Measurements from ENCODE around the gene STAG3.
A peak's percentile ranks its signal among the peaks of the same experiment; 100 is the strongest.

Gene STAG3

DNA sequence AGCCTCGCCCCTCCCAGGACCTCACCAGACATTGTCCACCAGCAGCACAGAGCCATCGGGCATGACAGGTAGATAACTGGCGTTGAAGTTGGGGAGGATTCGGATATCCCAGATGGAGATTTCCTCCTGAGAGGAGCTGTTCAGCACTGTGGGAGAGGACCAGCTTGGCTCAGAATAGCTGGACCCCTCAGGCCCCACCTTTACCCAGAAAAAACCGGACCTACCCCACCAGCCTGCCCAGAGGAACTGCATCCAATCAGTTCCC lies 20.7 kb upstream of the STAG3 start:
- peaks cover 4% of the 10 kb centered on the region for H3K4me1 ChIP-seq (ENCODE audit: control insufficient read depth, low read depth, low read length)
- no peak overlapping the region for H3K27ac ChIP-seq (ENCODE audit: low read length)
- H3K4me3 ChIP-seq (ENCODE audit: low read length) = peak overlapping the region; percentile 82
- no peak overlapping the region for H3K9ac ChIP-seq (ENCODE audit: low read length)
- H3K27me3 ChIP-seq (ENCODE audit: control insufficient read depth, insufficient read depth, low read length) = no peaks in the 10 kb centered on the region
- H3K36me3 ChIP-seq (ENCODE audit: control insufficient read depth, low read depth, low read length) = peaks cover 24% of the 10 kb centered on the region
- no peaks in the 10 kb centered on the region for H3K9me3 ChIP-seq (ENCODE audit: control insufficient read depth, low read depth, low read length)

DNA sequence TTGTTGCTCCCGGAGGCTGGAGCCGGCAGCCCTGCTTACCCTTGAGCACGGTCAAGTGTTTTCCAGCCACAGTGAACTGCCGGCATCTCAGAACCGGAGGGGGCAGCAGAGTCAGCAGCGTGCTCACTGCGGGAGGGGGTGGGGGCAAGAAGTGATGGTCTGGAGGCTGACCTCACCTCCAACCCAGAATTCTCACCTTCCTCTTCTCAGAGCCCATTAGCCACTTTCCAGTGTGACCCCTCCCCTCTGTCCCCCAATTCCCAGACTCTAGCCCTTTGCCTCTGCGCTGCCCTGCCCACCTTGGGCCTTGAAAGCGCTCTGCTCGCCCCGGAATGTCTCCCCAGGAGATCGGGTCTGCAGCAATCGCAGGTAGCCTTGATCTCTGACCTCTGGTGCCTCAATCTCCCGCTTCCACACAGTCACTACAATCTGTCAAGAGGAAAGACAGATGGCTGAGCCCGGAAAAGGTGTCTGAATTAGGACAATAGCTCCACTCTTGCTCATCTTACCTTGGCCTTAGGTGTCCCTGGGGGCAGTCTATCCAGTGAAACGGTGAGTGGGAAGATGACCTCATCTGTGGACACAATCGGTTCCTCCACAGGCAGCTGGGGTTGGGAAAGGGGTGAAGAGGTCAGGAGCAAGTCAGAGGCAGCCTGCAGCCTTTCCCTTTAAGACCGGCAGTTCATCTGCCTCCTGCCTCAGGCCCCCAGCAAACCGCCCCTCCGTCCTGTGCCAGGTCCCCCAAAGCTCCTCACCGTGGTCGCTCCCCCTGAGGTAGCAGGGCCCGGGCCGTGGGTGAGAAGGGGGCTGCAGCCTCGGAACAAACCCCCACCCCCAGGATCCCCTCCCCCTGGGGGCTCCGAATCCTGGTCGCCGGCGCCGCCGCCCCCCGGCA lies 20.1 kb upstream of the STAG3 start:
- Histone ChIP-seq H3K27ac (ENCODE audit: low read length) (no peak overlapping the region), H3K4me3 (ENCODE audit: low read length) (peak overlapping the region; percentile 82), H3K27me3 (ENCODE audit: control insufficient read depth, insufficient read depth, low read length) (no peaks in the 10 kb centered on the region), H3K9ac (ENCODE audit: low read length) (peak overlapping the region; percentile 69), H3K9me3 (ENCODE audit: control insufficient read depth, low read depth, low read length) (no peaks in the 10 kb centered on the region), H3K4me1 (ENCODE audit: control insufficient read depth, low read depth, low read length) (peaks cover 4% of the 10 kb centered on the region), H3K36me3 (ENCODE audit: control insufficient read depth, low read depth, low read length) (peaks cover 24% of the 10 kb centered on the region)

DNA sequence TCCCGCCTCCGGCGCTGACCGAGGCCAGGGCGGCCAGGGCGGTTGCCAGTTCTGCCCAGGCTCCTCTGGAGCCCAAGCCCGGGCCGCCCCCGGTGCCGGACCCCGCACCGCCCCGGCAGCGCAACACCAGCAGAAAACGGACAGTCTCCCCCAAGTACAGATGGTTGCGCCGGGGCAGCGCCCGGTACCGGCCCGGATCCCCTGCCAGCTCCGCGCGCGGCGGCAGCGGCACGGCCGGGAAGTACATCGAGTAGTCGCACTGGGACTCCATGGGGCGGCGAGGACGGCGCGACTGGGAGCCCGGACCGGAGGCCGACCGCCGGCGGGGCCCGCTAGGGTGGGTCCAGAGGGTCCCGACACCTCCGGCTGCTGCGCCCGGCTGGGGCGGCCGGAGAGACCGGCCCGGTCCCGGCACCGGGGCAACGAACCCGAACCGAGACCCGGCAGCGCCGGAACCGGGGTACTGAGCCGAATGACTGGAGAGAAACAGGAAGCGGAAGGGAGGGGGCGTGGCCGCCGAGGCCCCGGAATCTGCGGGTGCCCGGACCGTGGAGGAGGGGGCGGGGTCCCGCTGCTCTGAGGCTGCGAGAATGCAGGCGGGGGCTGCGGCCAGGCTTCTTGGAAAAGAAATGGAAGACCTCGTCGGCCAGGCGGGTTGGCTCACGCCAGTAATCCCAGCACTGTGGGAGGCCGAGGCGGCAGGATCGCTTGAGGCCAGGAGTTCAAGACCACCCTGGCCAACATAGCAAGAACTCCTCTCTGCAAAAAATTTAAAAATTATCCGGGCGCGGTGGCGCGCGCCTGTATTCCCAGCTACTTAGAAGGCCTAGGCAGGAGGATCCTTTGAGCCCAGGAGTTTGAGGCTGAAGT lies 19.3 kb upstream of the STAG3 start, which contains the start of gene TRAPPC14:
TRAPPC14 (minus strand) TSS at position 495 of the 870 bp plus-strand sequence; CDS start at position 271, 224 bp downstream.
- no peaks in the 10 kb centered on the region for H3K9me3 ChIP-seq (ENCODE audit: control insufficient read depth, low read depth, low read length)
- H3K27ac ChIP-seq (ENCODE audit: low read length) = no peak within 1 kb of the TSS
- H3K36me3 ChIP-seq (ENCODE audit: control insufficient read depth, low read depth, low read length) = peaks cover 24% of the 10 kb centered on the region
- H3K4me3 ChIP-seq (ENCODE audit: low read length) = peak within 1 kb of the TSS; percentile 82
- H3K27me3 ChIP-seq (ENCODE audit: control insufficient read depth, insufficient read depth, low read length) = no peaks in the 10 kb centered on the region
- H3K4me1 ChIP-seq (ENCODE audit: control insufficient read depth, low read depth, low read length) = peaks cover 4% of the 10 kb centered on the region
- H3K9ac ChIP-seq (ENCODE audit: low read length) = peak within 1 kb of the TSS; percentile 69

DNA sequence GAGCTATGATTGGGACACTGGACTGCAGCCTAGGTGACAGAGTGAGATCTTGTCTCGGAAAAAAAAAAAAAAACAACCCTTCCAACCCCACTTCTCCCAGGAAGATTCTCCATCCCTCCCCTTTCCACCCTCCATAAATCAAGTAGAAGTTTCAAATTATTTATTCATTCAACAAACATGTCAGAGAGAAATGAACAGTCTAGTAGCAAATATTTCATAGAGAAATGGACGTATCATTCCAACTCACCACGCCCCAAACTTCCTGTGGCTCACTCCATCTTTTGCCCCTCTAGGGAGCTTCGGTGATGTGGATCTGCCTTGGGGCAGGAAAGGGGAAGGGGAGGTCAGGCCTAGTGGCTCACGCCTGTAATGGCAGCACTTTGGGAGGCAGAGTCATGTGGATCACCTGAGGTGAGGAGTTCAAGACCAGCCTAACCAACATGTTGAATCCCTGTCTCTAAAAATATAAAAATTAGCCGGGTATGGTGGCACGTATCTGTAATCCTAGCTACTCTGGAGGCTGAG lies 18.6 kb upstream of the STAG3 start:
- peaks cover 4% of the 10 kb centered on the region for H3K4me1 ChIP-seq (ENCODE audit: control insufficient read depth, low read depth, low read length)
- H3K27me3 ChIP-seq (ENCODE audit: control insufficient read depth, insufficient read depth, low read length) = no peaks in the 10 kb centered on the region
- H3K4me3 ChIP-seq (ENCODE audit: low read length) = peak overlapping the region; percentile 82
- peak overlapping the region; percentile 69 for H3K9ac ChIP-seq (ENCODE audit: low read length)
- peaks cover 17% of the 10 kb centered on the region for H3K36me3 ChIP-seq (ENCODE audit: control insufficient read depth, low read depth, low read length)
- no peak overlapping the region for H3K27ac ChIP-seq (ENCODE audit: low read length)
- H3K9me3 ChIP-seq (ENCODE audit: control insufficient read depth, low read depth, low read length) = no peaks in the 10 kb centered on the region

DNA sequence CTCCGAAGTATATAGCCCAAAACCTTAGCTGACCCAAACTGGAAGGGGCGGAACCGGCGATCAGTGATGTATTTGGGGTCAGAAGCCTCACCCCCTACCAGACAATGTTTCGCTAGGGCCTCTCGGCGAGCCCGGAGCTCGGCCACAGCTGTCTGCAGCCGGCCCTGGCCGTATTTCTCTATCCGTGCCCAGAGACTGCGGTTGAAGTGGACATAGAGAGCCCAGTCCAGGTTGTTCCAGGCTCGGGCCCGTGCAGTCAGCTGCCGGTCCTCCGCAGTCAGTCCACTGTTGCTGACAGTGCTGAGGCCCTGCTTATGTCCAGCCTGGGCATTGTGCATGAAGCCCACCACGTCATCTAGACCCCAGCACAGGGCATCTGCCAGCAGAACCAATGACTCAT lies 17.7 kb upstream of the STAG3 start:
- H3K27ac ChIP-seq (ENCODE audit: low read length) = no peak overlapping the region
- H3K9ac ChIP-seq (ENCODE audit: low read length) = no peak overlapping the region
- no peaks in the 10 kb centered on the region for H3K27me3 ChIP-seq (ENCODE audit: control insufficient read depth, insufficient read depth, low read length)
- H3K9me3 ChIP-seq (ENCODE audit: control insufficient read depth, low read depth, low read length) = no peaks in the 10 kb centered on the region
- no peak overlapping the region for H3K4me3 ChIP-seq (ENCODE audit: low read length)
- H3K36me3 ChIP-seq (ENCODE audit: control insufficient read depth, low read depth, low read length) = peaks cover 14% of the 10 kb centered on the region
- peaks cover 4% of the 10 kb centered on the region for H3K4me1 ChIP-seq (ENCODE audit: control insufficient read depth, low read depth, low read length)

DNA sequence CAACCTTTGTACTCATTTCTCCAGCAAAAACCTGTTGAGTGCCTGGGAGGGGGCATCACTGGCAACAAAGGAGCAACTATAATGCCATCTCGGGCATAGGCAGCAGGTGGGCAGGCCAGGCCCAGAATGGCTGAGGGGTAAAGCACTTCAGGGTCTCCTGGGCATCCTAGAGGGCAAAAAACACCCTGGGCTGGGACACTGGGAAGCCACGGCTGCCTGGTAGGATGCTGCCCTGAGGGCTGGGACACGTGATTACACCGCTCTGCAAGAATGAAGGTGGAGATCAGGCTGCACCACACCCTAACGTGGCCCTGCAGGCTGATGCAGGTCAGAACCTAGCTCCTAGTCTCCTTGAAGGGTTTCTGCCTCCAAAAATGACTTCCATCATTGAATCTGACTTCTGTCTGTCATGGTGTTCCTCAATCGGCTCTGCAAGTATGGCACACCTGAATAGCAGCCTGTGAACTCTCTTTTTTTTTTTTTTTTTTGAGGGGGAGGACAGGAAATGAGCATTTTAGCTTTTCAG lies 14.6 kb upstream of the STAG3 start:
- Histone ChIP-seq H3K27me3 (ENCODE audit: control insufficient read depth, insufficient read depth, low read length) (peaks cover 17% of the 10 kb centered on the region), H3K36me3 (ENCODE audit: control insufficient read depth, low read depth, low read length) (no peaks in the 10 kb centered on the region), H3K9me3 (ENCODE audit: control insufficient read depth, low read depth, low read length) (no peaks in the 10 kb centered on the region), H3K9ac (ENCODE audit: low read length) (no peak overlapping the region), H3K27ac (ENCODE audit: low read length) (no peak overlapping the region), H3K4me3 (ENCODE audit: low read length) (no peak overlapping the region), H3K4me1 (ENCODE audit: control insufficient read depth, low read depth, low read length) (peaks cover 9% of the 10 kb centered on the region)

DNA sequence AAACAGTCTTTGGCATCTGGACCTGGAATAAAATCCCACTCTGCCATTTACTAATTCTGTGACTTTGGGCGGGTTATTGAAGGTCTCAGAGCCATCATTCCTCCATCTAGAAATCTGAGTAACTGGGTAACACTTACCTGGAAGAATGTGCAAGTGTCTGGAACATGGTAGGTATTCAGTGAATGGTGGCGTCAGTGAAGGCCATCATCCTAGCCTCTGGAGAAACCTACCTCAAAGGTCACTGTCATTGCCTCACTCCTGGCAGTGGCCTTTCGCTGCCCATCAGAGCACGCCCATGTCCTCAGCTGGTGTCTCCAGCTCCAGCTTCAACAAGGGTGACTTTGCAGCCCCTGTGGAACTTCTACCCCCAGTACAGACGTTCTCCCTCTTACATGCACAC lies 13.8 kb upstream of the STAG3 start:
- Histone ChIP-seq H3K4me1 (ENCODE audit: control insufficient read depth, low read depth, low read length) (peaks cover 11% of the 10 kb centered on the region), H3K27me3 (ENCODE audit: control insufficient read depth, insufficient read depth, low read length) (peaks cover 19% of the 10 kb centered on the region), H3K9ac (ENCODE audit: low read length) (no peak overlapping the region), H3K36me3 (ENCODE audit: control insufficient read depth, low read depth, low read length) (no peaks in the 10 kb centered on the region), H3K4me3 (ENCODE audit: low read length) (no peak overlapping the region), H3K9me3 (ENCODE audit: control insufficient read depth, low read depth, low read length) (no peaks in the 10 kb centered on the region), H3K27ac (ENCODE audit: low read length) (no peak overlapping the region)

DNA sequence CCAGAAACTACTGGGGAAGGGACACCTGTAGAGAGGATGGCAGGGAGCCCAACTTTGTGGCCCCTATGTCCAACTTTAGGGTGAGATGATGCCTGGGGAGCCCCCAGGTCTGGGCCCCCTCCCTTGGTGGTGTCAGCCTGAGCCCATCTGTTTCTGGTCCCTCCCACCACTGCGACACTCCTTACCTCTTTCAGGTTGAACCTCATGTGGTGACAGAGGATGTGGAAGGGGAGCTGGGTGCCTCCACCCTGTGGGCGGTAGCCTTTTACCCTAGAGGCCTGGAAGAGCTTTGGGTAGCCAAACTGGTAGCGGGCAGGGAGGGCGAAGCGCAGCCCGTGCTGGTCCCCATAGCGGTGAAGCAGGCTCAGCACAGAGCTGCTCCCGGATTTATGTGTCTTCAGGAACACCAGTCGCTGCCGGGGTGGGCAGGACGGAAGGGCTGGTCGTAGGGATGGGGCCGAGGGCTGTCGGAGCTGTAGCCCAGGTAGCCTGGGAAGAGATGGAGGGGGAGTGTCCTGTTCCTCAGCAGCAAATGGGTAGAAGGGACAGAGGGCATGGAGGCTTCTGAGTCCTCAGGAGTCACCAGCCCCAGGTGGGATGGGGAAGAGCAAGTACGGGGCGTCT lies 11.3 kb upstream of the STAG3 start:
- peaks cover 26% of the 10 kb centered on the region for H3K4me1 ChIP-seq (ENCODE audit: control insufficient read depth, low read depth, low read length)
- no peaks in the 10 kb centered on the region for H3K9me3 ChIP-seq (ENCODE audit: control insufficient read depth, low read depth, low read length)
- no peak overlapping the region for H3K9ac ChIP-seq (ENCODE audit: low read length)
- no peak overlapping the region for H3K4me3 ChIP-seq (ENCODE audit: low read length)
- no peak overlapping the region for H3K27ac ChIP-seq (ENCODE audit: low read length)
- H3K27me3 ChIP-seq (ENCODE audit: control insufficient read depth, insufficient read depth, low read length) = peaks cover 19% of the 10 kb centered on the region
- H3K36me3 ChIP-seq (ENCODE audit: control insufficient read depth, low read depth, low read length) = no peaks in the 10 kb centered on the region

DNA sequence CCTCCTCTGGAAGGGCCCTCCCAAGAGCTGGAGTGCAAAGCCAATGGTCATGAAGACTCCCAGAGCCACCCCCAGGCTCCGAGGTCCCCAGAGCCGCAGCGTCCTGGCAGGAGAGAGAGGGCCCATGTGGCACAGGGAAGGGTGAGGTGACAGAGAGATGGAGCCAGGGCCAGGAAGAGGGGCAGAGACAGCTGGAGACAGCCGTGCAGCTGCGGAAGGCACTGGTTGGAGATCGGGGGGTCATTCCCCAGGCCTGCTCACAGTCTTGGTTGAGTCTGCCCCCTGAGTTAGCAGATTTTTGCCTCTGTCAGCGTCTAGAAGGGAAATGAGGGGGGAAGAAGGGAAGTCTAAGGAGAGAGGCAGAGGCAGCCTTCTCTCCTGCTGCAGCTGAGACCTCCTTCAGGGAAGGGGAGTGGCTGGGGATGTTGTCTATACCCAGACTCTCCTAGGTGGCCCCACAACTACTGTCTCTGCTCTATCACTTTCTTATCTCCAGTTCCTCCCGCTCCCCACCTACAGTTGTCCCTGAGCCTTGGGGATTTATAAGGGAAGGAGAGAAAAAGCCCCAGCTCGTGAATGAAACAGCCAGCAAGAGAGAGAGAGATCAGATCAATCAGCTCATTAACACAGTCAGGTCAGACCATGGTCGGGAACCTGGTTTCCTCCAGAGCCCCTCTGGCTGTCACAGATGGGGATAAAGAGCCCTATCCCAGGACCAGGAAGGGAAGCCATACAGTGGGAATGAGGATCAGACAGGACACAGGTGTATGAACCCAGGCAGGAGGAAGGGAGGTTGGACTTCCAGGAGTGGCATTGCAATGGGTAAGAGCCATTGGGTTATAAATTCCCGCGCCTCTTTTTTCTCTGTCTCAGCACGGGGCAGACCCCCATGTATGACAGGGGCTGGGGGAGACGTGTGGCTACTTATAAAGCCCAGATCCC lies 10.5 kb upstream of the STAG3 start:
- peak overlapping the region; percentile 42 for H3K9ac ChIP-seq (ENCODE audit: low read length)
- H3K4me3 ChIP-seq (ENCODE audit: low read length) = peak overlapping the region; percentile 81
- H3K27ac ChIP-seq (ENCODE audit: low read length) = no peak overlapping the region
- H3K27me3 ChIP-seq (ENCODE audit: control insufficient read depth, insufficient read depth, low read length) = peaks cover 19% of the 10 kb centered on the region
- no peaks in the 10 kb centered on the region for H3K36me3 ChIP-seq (ENCODE audit: control insufficient read depth, low read depth, low read length)
- peaks cover 29% of the 10 kb centered on the region for H3K4me1 ChIP-seq (ENCODE audit: control insufficient read depth, low read depth, low read length)
- no peaks in the 10 kb centered on the region for H3K9me3 ChIP-seq (ENCODE audit: control insufficient read depth, low read depth, low read length)

DNA sequence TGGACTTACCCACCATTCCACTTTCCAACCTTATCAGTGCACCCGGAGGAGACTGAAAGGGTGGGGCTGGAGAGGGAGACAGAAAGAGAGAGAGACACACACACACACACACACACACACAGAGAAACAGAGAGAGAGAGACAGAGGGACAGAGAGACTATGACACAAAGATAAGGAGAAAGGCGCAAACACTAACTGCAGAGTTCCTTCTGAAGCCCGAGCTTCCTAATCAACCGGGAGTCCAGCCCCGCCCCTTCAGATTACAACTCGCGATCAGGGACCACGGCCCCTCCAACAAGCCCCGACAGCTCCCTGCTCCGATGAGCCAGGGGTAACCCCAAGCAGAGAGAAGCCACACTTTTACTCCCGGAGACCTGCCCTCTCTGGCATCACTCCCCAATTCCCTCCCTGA lies 9.8 kb upstream of the STAG3 start:
- no peaks in the 10 kb centered on the region for H3K9me3 ChIP-seq (ENCODE audit: control insufficient read depth, low read depth, low read length)
- no peak overlapping the region for H3K27ac ChIP-seq (ENCODE audit: low read length)
- H3K4me1 ChIP-seq (ENCODE audit: control insufficient read depth, low read depth, low read length) = peaks cover 29% of the 10 kb centered on the region
- peak overlapping the region; percentile 42 for H3K9ac ChIP-seq (ENCODE audit: low read length)
- H3K27me3 ChIP-seq (ENCODE audit: control insufficient read depth, insufficient read depth, low read length) = peaks cover 19% of the 10 kb centered on the region
- peak overlapping the region; percentile 81 for H3K4me3 ChIP-seq (ENCODE audit: low read length)
- no peaks in the 10 kb centered on the region for H3K36me3 ChIP-seq (ENCODE audit: control insufficient read depth, low read depth, low read length)
